ENCODE measurements around the gene CACNA1F.
A peak's percentile ranks its signal among the peaks of the same experiment; 100 is the strongest.

Gene CACNA1F

GRCh38 chrX:49257074-49257790 lies 24.1 kb upstream of the CACNA1F start:
- no peak for DNase-seq (ENCODE audit: low read depth)

- no peak for DNase-seq (ENCODE audit: low read depth)
Observed at GRCh38 chrX:49256268-49256995, 23.3 kb upstream of the CACNA1F start.

GRCh38 chrX:49254639-49255038 lies 21.5 kb upstream of the CACNA1F start:
- no peak for DNase-seq (ENCODE audit: low read depth)

GRCh38 chrX:49251325-49251724 lies 18.2 kb upstream of the CACNA1F start:
- DNase-seq (ENCODE audit: low read depth) = no peak

- DNase-seq (ENCODE audit: low read depth) = no peak
Observed at GRCh38 chrX:49250578-49250977, 17.4 kb upstream of the CACNA1F start.

GRCh38 chrX:49250066-49250465 lies 16.9 kb upstream of the CACNA1F start:
- DNase-seq (ENCODE audit: low read depth) = no peak

- DNase-seq (ENCODE audit: low read depth) = no peak
Observed at GRCh38 chrX:49249616-49250015, 16.5 kb upstream of the CACNA1F start.

GRCh38 chrX:49249071-49249470 lies 15.9 kb upstream of the CACNA1F start:
- no peak for DNase-seq (ENCODE audit: low read depth)

- DNase-seq (ENCODE audit: low read depth) = no peak
Observed at GRCh38 chrX:49247916-49248811, 15.0 kb upstream of the CACNA1F start.

GRCh38 chrX:49247346-49247745 lies 14.2 kb upstream of the CACNA1F start:
- DNase-seq (ENCODE audit: low read depth) = no peak

GRCh38 chrX:49246541-49246940 lies 13.4 kb upstream of the CACNA1F start:
- no peak for DNase-seq (ENCODE audit: low read depth)

- no peak for DNase-seq (ENCODE audit: low read depth)
Observed at GRCh38 chrX:49244207-49244606, 11.1 kb upstream of the CACNA1F start.

GRCh38 chrX:49243166-49243565 lies 10.0 kb upstream of the CACNA1F start:
- DNase-seq (ENCODE audit: low read depth) = no peak

GRCh38 chrX:49242545-49243066 lies 9.5 kb upstream of the CACNA1F start:
- no peak for DNase-seq (ENCODE audit: low read depth)

GRCh38 chrX:49238735-49239134 lies 5.6 kb upstream of the CACNA1F start:
- no peak for DNase-seq (ENCODE audit: low read depth)

GRCh38 chrX:49237060-49237459 lies 3.9 kb upstream of the CACNA1F start:
- no peak for DNase-seq (ENCODE audit: low read depth)

GRCh38 chrX:49233887-49234555 lies 881 bp upstream of the CACNA1F start:
- no peak for DNase-seq (ENCODE audit: low read depth)

- no peak for DNase-seq (ENCODE audit: low read depth)
Observed at GRCh38 chrX:49232525-49232924, 615 bp downstream of the CACNA1F start.

- DNase-seq (ENCODE audit: low read depth) = no peak
Observed at GRCh38 chrX:49231333-49232000, 1.7 kb downstream of the CACNA1F start.

GRCh38 chrX:49230500-49231232 lies 2.5 kb downstream of the CACNA1F start:
- DNase-seq (ENCODE audit: low read depth) = peak; percentile 45

- DNase-seq (ENCODE audit: low read depth) = no peak
Observed at GRCh38 chrX:49228185-49228584, 5.0 kb downstream of the CACNA1F start.
